ENCODE results near the gene DLD.

DLD gene

DNA sequence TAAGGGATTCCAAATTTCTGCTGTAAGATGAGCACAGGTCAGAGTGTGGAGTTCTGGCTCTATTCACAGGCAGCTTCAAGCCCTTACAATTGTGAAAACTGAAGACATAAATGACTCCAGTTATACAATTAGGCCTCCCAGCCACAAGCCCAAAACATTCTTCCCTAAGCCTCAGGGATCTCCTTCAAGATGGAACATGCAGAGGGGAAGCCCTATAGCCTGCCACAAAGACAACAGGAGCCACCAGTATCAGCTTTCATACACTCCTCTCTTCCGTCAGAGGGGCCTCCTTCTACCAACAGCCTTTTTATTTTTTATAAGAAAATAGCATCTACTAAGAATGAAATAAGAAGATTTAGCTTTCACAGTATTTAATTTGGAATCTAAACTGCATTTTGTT is 46.5 kb downstream of the DLD start:
- no peak for DNase-seq (ENCODE audit: low read depth)
- no peak overlapping the region for H3K4me3 ChIP-seq (ENCODE audit: low read depth, low read length)
- TF ChIP-seq, protein P1, sequence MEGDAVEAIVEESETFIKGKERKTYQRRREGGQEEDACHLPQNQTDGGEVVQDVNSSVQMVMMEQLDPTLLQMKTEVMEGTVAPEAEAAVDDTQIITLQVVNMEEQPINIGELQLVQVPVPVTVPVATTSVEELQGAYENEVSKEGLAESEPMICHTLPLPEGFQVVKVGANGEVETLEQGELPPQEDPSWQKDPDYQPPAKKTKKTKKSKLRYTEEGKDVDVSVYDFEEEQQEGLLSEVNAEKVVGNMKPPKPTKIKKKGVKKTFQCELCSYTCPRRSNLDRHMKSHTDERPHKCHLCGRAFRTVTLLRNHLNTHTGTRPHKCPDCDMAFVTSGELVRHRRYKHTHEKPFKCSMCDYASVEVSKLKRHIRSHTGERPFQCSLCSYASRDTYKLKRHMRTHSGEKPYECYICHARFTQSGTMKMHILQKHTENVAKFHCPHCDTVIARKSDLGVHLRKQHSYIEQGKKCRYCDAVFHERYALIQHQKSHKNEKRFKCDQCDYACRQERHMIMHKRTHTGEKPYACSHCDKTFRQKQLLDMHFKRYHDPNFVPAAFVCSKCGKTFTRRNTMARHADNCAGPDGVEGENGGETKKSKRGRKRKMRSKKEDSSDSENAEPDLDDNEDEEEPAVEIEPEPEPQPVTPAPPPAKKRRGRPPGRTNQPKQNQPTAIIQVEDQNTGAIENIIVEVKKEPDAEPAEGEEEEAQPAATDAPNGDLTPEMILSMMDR (IDR thresholded peaks at IDR 0.05; ENCODE audit: insufficient read depth, low read depth, low read length, missing control alignments), result no peak

GRCh38 chr7:107938456-107939250 is 47.7 kb downstream of the DLD start:
- H3K4me3 ChIP-seq (ENCODE audit: low read depth, low read length), result no peak overlapping the region
- TF ChIP-seq, protein P1 (IDR thresholded peaks at IDR 0.05; ENCODE audit: insufficient read depth, low read depth, low read length, missing control alignments), result no peak
- DNase-seq (ENCODE audit: low read depth), result no peak

- no peak for DNase-seq (ENCODE audit: low read depth)
- H3K4me3 ChIP-seq (ENCODE audit: low read depth, low read length), result no peak overlapping the region
- TF ChIP-seq, protein P1 (IDR thresholded peaks at IDR 0.05; ENCODE audit: insufficient read depth, low read depth, low read length, missing control alignments), result no peak
Observed at GRCh38 chr7:107939573-107940489, 48.8 kb downstream of the DLD start.

DNA sequence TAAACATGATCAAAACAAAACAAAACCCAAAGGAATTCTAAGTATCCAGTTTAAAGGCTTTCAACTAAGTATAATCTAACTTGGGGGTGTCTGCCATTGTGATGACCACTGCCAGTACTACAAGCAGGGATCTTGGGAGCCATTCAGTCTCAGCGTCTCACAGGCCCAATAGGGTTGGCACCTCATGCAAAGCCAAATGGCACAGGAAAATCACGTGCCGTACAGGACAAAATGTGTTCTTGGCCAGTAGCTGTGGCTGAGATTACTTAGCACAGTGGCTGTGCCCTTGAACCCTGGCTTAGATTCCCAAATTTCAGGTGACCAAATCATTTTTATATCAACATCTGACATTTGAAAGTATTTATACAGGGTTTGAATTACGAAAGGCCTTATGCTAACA is 50.0 kb downstream of the DLD start:
- no peak overlapping the region for H3K4me3 ChIP-seq (ENCODE audit: low read depth, low read length)
- TF ChIP-seq, protein P1 (IDR thresholded peaks at IDR 0.05; ENCODE audit: insufficient read depth, low read depth, low read length, missing control alignments), result no peak
- no peak for DNase-seq (ENCODE audit: low read depth)

- H3K4me3 ChIP-seq (ENCODE audit: low read depth, low read length), result no peak overlapping the region
- DNase-seq (ENCODE audit: low read depth), result no peak
- TF ChIP-seq, protein P1 (IDR thresholded peaks at IDR 0.05; ENCODE audit: insufficient read depth, low read depth, low read length, missing control alignments), result no peak
Observed at GRCh38 chr7:107943018-107943417, 52.0 kb downstream of the DLD start.

DNA sequence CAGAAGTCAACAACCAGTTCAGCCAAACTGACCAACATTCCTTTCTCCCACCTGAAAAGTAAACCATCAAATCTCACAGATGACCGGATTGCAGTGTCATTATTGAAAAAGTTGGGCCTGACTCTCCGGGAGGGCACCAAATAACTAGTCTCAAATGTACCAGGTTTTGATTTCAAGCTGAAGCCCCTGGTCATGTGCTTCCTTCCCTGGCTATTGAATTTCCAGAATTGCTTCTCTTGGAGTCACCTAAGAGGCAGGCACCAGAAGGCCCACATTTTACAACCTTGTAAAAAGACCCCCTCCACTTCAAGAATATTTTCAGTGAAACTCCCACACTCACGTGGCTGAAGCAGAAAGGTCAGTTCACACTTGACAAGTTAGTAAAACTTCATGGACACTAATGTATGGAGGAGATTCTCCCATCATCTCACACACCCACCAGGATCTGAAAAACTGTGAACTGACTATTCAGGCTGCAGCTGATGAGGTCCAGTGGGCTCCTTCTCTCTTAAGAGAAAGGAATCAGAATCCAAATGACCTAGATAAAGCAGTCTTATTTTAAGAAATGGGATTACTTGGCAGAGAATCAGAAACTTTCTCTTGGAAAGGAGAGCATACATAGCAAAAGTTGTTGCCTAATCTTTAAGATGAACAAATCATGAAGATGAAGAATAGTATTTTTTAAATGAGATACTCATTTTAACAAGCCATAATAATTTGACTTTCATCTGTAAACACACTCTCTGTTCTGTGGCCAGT is 53.6 kb downstream of the DLD start:
- no peak for DNase-seq (ENCODE audit: low read depth)
- no peak overlapping the region for H3K4me3 ChIP-seq (ENCODE audit: low read depth, low read length)
- TF ChIP-seq, protein P1 (IDR thresholded peaks at IDR 0.05; ENCODE audit: insufficient read depth, low read depth, low read length, missing control alignments), result no peak

Measured in GM12865 (cell line).